Mesenteric fat pad (tissue), 1 donor: ENCODE data around the gene P2RY1. TPM values are rescaled to one million over a fixed set of nuclear protein-coding genes. Genes with fewer than 3 reads are reported as not detected.

Experiments
- DNase-seq: peaks from one replicate; pipeline ENCODE4 v3.0.0-alpha.2; 2020; ENCODE audit warnings: low spot score
- long read RNA-seq: library from polyadenylated mRNA; unstranded; transcript quantifications from one replicate; pipeline ENCODE4 v2.0.0, GENCODE V29; 2020
- total RNA-seq: library from RNA; stranded (reverse); fragmentation: NEBNext Ultra II Directional; extraction: Animal tissue kit (Norgen Biotek cat#: 25700); gene quantifications from one replicate; pipeline ENCODE4 v1.2.1, GENCODE V29; 2021
- donor health status: DM: yes; HTN: yes; CAD: no.

The P2RY1 gene, protein sequence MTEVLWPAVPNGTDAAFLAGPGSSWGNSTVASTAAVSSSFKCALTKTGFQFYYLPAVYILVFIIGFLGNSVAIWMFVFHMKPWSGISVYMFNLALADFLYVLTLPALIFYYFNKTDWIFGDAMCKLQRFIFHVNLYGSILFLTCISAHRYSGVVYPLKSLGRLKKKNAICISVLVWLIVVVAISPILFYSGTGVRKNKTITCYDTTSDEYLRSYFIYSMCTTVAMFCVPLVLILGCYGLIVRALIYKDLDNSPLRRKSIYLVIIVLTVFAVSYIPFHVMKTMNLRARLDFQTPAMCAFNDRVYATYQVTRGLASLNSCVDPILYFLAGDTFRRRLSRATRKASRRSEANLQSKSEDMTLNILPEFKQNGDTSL
- total RNA-seq, result 4.3 TPM
- long read RNA-seq, full-length matches to known transcripts, result 6 of 6 reads
- long read RNA-seq, partial matches to known transcripts, result 0 of 6 reads
- long read RNA-seq, other reads (novel, unspliced or antisense), result 0 of 6 reads

GRCh38 chr3:152834776-152835600 lies at the start of gene P2RY1:
Gene P2RY1, plus strand, starts transcription at chr3:152835131. Its CDS starts 652 bp downstream, at chr3:152835783.
- peak; percentile 90 for DNase-seq

- no peak for DNase-seq
Measured at GRCh38 chr3:152786977-152787681, 47.8 kb upstream of the P2RY1 start.

GRCh38 chr3:152790651-152791387 lies 44.1 kb upstream of the P2RY1 start:
- no peak for DNase-seq

DNA sequence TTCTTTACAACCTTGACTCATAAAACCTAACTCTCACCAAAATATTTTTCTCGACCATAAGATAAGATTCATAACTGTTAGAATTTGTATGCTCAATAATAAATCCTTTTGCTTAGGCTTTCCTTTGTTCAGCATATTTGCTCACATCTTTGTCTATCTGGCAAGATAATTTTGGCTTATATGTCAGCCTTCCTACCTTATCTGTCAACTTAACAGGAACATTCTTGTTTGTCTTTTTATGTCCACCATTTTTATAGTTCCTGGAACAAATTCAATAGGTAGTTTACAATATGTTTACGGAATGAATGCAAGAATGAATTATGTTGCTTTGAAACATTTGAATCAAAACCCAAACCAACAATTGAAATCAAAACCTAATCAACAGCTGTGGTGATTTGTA lies 41.0 kb upstream of the P2RY1 start:
- DNase-seq, result no peak

- no peak for DNase-seq
Measured at GRCh38 chr3:152797751-152798432, 37.0 kb upstream of the P2RY1 start.

GRCh38 chr3:152811974-152812760 lies 22.8 kb upstream of the P2RY1 start:
- DNase-seq, result no peak

DNA sequence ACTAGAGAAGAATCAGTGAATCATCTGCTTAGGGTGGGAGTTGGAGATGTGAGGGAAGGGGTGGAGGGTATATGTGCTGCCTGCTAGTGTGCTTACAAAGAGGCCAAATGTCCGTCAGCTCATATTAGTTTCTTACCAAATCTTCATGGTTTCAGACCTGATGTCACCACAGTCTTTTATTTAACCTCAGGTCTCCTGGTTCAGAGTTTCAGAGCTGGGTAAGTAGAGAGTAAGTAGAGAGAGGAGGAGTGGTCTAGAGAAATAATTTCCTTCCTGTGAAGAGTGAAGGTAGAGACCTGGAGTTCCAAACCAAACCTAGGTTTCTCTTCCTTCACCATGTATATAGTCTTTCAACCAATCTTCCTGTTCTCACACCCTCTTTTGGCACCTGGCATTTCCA lies 17.5 kb upstream of the P2RY1 start:
- no peak for DNase-seq

DNA sequence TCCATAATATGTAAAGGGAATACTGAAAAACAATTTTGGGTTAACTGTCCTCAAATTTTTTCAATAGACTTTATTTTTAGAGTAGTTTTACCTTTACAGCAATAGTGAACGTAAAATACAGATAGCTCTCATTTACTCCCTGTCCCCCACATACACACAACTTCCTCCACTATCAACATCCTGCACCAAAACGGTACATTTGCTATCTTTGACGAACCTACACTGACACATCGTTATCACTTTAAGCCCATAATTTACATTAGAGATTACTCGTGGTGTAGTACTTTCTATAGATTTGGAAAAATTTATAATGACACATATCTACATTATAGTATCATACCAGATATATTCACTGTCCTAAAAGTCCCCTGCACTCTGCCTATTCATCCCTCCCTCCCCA lies 16.9 kb upstream of the P2RY1 start:
- DNase-seq, result no peak

- no peak for DNase-seq
Measured at GRCh38 chr3:152823173-152823572, 11.8 kb upstream of the P2RY1 start.

GRCh38 chr3:152823781-152824180 lies 11.2 kb upstream of the P2RY1 start:
- no peak for DNase-seq

- no peak for DNase-seq
Measured at GRCh38 chr3:152825566-152825965, 9.4 kb upstream of the P2RY1 start.

GRCh38 chr3:152826476-152826875 lies 8.5 kb upstream of the P2RY1 start:
- DNase-seq, result no peak

DNA sequence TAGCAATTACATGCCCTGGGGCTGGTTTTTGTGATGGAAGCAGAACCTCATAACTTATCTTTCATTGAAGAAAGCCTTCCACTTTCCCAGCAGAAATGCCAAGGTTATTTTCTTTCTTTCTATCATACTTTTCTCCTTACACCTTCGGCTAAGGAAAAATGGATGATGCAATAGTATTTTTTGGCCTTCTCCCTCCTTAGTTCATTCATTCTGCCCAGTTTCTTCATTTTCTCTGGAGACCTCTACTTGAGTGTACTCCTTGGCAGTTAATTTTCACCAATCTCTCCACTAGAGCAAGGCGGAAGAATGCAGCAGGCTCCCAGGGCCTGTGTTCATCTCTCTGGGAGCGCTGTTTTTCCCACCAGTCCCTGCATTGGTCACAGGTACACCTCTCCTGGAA lies 7.6 kb upstream of the P2RY1 start:
- no peak for DNase-seq

- DNase-seq, result no peak
Measured at GRCh38 chr3:152828075-152828840, 6.7 kb upstream of the P2RY1 start.

DNA sequence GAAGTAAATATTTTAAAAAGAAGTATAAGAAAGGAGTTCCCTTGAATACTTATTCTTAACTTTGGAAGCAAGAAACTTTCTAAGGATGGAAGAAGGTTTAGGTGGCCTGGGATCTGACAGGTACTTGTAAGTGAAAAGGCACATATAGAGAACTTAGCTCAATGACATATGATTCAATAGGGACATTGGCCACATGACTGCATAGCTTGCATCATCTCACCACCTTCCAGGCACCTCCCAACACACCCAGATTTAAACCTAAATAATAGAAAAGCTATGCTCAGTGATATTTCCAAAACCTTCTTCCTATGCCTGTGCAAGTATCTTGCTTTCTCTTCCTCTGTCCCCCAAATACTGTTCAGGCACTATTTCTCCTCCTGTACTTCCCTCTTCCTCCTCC lies 4.7 kb upstream of the P2RY1 start:
- no peak for DNase-seq

DNA sequence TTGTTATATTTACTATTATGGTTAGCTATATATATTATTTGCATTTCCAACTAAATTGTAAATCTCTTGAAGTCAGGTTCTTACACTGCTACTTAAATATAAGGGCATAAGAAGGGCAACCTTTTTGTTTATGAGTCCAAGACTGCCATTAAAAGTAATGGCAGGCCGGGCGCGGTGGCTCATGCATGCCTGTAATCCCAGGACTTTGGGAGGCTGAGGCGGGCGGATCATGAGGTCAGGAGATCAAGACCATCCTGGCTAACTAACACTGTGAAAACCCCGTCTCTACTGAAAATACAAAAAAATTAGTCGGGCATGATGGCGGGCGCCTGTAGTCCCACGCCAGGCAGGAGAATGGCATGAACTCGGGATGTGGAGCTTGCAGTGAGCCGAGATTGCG lies 2.9 kb upstream of the P2RY1 start:
- DNase-seq, result no peak

DNA sequence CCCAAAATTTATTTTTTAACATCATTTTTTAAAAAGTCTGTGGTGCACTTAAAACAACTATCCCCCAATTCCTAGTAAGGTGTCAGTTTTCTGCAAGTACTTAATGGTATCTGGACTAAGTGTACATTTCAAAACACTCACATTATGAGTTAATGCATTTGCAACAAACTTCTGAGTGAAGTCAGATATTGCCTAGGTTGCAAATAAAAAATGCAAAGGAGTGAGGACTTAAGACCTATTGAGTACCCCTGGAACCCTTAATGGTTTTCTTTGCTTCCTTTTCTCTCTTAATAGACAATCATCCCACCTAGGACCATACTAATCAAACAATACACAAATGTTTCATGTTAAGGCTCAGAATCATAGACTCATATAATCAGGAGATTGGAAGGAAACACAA lies 1.8 kb upstream of the P2RY1 start:
- no peak for DNase-seq

- DNase-seq, result no peak
Measured at GRCh38 chr3:152834191-152834775, 648 bp upstream of the P2RY1 start.
